GM19468 (cell line): Measurements from ENCODE around the gene KCND2.
"Not testable (repeated sequence)": the region's sequence is repeated elsewhere in the genome, so short reads cannot be mapped to it uniquely, and the experiment has no call there.

Source experiments
- ATAC-seq: cut with Tn5 transposase; IDR thresholded peaks from one replicate; pipeline ENCODE4 v1.9.1; 2021; ENCODE audit warnings: mild to moderate bottlenecking, moderate library complexity, moderate number of reproducible peaks; ENCODE audit not compliant: unreplicated experiment; ENCODE audit errors: extremely low read depth

Gene KCND2

DNA sequence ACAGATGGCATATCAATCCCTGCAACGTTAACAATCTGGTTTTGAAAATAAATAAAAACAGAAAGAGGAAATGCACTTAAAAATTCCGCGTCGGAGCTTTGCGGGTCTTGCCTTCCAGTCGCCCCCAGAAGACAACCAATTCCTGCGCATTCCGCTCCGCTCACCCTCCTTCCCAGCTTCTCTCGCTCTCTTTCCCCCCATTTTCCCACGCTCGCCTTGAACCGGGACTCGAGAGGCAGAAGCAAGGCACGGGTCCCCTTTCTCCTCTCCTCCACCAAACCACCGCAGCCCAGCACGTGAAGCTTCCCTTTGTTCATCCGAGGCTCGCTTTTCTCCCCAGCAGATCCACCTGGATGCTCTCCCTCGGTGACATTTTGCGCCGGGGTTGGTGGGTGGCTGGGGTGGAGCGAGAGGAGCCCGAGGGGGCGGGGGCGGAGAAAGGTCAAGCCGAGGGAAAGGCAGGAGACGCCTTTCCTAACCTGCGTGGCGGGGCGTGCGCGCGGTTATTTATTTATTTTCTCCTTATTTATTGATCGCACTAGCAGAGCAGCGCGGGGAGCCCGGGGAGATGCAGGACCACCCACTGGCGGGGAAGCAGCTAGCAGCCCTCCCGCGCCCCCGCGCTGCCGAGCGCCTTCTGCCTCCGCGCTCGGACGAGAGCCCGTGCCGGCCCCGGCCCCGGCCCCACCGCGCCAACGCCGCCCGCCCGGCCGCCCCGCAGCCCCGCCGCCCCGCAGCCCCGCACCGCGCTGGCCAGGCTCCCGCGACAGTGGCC, at the start of gene KCND2:
Gene KCND2, plus strand, starts transcription at position 475 of the 775 bp plus-strand sequence.
- no peak for ATAC-seq

DNA sequence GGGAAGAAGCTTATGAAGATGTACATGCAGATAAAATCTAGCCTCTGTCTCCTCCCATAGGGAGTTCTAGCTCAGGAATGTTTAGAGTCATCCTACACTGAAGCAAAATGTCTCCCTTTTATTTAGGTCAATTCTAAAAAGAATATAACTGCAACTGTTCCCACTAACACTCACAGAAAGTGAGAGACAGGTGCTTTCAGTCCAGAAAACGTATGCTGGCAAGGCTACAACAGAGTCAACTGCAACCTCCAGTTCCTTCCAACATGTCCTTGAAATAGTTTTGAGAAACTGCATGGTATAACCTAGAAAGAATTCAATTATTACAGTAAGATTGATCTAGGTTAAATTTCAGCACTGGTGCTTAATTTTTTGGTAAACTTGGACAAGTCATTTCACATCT, 46.8 kb upstream of the KCND2 start:
- no peak for ATAC-seq

DNA sequence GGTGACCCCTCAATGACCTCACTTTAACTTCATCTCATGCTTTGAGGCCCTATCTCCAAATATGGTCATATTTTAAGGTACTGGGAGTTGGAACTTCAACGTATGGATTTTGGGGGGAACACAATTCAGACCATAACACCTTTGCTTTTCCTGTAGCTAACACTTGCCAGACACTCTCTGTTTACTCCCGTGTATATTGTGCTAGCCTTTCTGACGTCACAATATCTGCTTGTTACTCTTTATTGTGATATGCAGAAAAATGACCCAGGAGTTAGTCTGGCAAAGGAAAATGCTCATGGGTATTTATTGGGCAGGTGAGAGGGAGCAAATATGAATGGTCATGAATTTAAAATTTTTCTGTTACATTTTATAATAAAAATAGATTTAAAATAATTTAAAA, 45.7 kb upstream of the KCND2 start:
- no peak for ATAC-seq

- ATAC-seq = no peak
Observed at GRCh38 chr7:120229084-120229483, 43.9 kb upstream of the KCND2 start.

DNA sequence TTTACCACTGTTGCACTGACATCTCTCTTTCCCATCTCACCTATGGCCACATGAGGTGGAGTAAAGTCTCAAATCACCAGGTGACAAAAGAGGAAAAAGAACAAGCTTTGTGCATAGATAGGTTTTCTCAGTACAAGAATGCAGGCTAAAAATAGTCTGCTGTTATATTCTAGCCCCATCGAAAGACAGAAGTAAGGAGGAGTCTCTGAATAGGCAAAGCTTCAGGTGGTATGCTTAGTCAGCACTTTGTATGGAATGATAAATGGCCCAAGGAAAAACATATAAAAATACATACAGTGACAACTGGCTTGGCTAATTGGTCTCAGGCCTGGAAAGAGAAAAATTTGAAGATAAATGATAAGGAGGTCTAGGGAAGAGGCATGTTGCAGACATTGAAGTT, 39.6 kb upstream of the KCND2 start:
- no peak for ATAC-seq

- ATAC-seq = not testable (repeated sequence)
Observed at GRCh38 chr7:120240350-120240749, 32.6 kb upstream of the KCND2 start.

- no peak for ATAC-seq
Observed at GRCh38 chr7:120241973-120242372, 31.0 kb upstream of the KCND2 start.

- ATAC-seq = no peak
Observed at GRCh38 chr7:120254845-120255244, 18.1 kb upstream of the KCND2 start.

GRCh38 chr7:120256344-120257070, 16.5 kb upstream of the KCND2 start:
- no peak for ATAC-seq

DNA sequence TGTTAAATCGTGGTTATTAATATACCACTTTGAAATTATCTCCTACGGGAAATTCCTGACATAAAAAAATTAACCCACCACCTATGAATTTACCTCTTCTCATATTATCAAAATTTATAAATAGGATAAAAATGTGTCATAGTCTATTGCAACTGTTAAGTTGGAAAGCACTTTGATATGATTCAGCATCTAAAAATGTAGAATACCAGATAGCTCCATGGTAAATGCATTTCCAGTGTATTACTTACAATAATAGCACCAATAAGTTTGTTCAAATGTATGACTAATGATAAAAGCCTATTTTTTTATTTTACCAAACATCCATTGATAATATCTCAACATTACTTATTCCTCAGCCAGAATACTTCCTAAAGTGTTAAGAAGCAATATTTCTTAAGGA, 13.6 kb upstream of the KCND2 start:
- no peak for ATAC-seq

GRCh38 chr7:120260111-120260510, 12.9 kb upstream of the KCND2 start:
- no peak for ATAC-seq

GRCh38 chr7:120272261-120272660, 714 bp upstream of the KCND2 start:
- no peak for ATAC-seq

DNA sequence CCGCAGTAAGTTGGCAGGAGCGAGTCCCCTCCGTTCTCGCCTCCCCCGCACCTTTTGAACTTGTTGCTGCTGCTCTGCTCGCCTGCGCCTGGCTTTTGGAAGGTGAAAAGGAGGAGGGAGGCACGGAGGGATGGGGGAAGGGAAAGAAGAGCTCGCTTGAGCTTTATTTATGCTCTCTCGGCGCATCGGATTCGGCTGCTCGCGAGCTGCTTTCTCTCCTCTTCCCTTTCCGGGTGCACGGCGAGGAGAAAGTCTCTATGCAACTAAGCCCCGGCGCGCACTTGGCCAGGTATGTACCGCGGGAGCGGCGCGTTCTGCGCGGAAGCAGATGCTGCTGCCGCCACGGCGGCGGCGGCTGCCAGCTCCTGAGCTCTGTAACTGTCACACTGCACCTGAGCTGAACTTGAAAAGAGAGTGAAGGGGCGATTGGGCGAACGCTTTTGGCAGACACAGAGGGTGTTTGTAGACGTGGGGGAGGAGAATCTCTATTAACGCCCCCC, 551 bp downstream of the KCND2 start:
- ATAC-seq = peak; percentile 36

GRCh38 chr7:120274482-120274881, 1.5 kb downstream of the KCND2 start:
- no peak for ATAC-seq

DNA sequence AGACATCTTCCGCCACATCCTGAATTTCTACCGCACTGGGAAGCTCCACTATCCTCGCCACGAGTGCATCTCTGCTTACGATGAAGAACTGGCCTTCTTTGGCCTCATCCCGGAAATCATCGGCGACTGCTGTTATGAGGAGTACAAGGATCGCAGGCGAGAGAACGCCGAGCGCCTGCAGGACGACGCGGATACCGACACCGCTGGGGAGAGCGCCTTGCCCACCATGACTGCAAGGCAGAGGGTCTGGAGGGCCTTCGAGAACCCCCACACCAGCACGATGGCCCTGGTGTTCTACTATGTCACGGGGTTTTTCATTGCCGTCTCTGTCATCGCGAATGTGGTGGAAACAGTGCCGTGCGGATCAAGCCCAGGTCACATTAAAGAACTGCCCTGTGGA, 1.9 kb downstream of the KCND2 start:
- ATAC-seq = no peak

GRCh38 chr7:120276720-120277119, 3.7 kb downstream of the KCND2 start:
- no peak for ATAC-seq

- ATAC-seq = no peak
Observed at GRCh38 chr7:120278773-120279172, 5.8 kb downstream of the KCND2 start.

DNA sequence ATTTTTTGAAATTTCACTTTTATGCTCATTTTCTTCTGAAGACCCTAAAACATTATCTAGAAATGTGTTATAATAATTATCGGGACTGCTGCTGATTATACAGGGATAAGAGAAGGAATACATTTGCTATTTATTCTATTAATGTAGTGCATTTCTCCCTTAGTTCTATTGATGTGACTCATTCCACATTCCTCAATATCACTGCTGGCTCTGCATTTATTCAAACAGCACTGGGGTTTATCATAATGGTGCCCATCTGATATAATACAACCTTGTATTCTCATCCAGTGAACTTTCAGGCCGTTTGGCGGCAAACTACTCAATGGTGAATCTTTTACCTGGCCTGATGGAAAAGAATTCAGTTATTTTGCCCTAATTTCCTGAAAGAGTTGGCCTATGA, 7.8 kb downstream of the KCND2 start:
- ATAC-seq = no peak

GRCh38 chr7:120293027-120293426, 20.1 kb downstream of the KCND2 start:
- ATAC-seq = no peak

- ATAC-seq = no peak
Observed at GRCh38 chr7:120302190-120302589, 29.2 kb downstream of the KCND2 start.

GRCh38 chr7:120303105-120303504, 30.1 kb downstream of the KCND2 start:
- peak; percentile 30 for ATAC-seq
